Esophagus mucosa (tissue), 1 donor: ENCODE data around the gene NOS2. TPM values are rescaled to one million over a fixed set of nuclear protein-coding genes. Genes with fewer than 3 reads are reported as not detected.

Experiments used
- ATAC-seq: fragments of 200-7000 bp; cut with Tn5 transposase; one replicate; pipeline ENCODE4 v1.9.1; 2020
- total RNA-seq: library from RNA; stranded (reverse); gene quantifications from one replicate; pipeline ENCODE4 v1.2.4, GENCODE V29; 2023
- donor health status: DM: yes; HTN: yes; CAD: no.

The NOS2 gene
- total RNA-seq, 1 donor from 2014 or later: not detected

DNA sequence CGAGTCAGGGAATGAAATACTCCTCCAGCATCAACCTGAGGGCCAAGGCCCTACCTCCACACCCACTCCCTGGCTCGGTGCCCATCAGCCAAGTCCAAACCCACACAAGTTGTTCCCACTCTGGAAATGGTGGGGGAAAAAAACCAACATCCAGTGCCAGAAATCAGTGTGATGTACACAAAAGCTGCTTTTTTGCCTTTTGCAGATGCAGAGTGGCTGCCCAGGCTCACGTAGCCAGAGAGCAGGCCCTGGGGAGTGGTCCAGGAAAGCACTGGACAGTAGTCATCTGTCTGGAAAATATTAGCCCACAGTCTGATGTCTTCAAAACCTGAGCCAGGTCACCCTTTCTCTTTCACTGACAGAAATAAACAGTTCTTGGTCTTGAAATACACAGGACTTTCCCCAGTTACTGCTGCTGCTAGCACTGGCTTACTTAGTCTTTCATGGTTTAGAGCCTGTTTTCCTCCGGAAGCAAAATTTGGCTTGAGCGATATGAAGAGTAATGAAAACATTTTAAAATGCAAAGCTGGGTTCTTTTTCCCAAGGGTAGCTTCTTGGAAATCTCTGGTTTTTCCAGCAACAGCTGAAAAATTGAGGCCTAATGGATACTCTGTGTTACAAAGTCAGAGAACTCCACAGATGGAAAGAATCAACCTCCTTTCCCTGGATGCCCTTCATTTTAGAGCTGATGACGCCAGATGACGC, 18.2 kb upstream of the NOS2 start:
- ATAC-seq: no peak

- ATAC-seq: no peak
Measured at GRCh38 chr17:27817731-27818130, 17.4 kb upstream of the NOS2 start.

- no peak for ATAC-seq
Measured at GRCh38 chr17:27816946-27817345, 16.6 kb upstream of the NOS2 start.

- ATAC-seq: peak; percentile 77
Measured at GRCh38 chr17:27811961-27812360, 11.6 kb upstream of the NOS2 start.

DNA sequence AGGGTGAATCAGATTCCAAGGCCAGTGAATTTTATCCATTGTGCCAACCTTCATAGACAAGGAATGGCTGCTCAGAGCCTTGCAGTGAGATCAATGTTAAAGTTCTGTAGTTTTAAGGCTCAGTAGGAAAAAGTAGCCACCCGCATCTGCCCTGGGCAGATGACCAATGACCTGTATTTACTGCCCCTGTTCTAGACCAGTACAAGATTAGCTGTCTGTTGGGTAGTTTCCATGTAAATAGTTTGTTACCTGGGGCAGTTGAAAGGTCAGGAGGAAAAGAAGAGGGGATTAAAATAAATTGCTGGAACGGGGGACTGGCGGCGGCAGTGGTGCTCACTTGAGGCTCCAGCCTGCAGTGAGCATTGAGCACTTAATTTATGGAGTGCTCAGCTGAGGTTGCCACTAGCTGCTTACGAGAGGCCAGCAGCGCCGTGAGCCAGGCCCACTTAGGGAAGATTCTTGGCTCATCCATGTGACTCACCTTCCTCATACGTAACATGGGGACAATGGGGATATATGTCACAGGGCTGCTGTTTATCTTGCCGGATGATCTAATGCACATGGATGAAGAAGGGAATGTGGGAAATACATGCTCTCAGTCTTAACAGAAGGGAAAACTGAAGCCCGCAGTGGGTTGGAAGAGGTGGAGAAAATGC, 10.7 kb upstream of the NOS2 start:
- peak; percentile 74 for ATAC-seq

DNA sequence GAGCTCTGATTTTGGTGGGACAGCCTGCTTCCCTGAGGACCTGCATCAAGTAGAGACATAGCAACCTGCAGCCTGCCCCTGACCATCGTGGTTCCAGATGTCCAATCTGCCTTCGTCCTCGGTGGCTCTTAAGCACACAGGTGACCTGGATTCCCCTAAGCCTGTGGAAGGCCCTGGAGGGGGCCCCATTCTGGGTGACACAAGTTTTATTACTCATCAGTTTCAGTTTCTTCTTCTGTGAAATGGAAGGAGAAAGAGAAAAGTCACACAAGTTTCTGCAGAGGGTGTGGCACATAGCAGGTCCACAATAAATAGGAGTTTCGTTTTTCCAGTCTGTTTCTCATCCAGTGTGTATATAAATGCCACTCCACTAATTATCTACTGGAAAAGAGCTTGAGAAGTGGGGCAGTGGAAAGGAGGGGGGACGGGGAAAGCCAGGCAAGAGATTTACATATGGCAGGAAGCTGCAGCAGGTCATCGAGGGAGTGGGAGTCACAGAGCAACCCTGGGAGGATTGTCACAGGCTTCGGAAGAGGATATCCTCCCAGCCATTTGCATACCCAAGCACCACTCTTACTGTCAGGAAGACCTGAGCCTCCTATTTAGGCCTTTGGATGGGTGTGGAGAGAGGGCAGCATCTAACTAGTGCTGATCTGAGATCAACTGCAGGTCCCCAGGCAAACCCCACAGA, 10.0 kb upstream of the NOS2 start:
- no peak for ATAC-seq

- ATAC-seq: no peak
Measured at GRCh38 chr17:27809555-27809954, 9.2 kb upstream of the NOS2 start.

DNA sequence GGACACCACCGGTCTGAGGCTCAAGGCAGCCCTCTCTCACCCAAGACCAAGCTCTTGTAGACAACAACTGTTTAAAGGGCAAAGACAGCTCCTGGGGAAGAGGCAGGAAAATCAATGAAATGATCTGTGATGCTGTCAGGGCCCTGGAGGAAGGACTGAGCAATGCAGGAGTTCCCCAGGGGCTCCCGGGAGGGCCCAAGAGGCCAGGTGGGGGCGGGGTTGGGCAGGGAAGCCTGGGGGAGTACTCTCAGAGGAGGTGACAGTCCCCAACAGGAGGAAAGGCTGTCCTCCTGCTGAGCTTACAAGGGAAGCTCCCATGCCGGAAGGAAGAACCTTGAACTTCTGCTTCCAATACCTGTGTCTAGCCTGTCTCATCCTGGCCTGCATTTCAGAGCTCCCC, 8.3 kb upstream of the NOS2 start:
- ATAC-seq: no peak

DNA sequence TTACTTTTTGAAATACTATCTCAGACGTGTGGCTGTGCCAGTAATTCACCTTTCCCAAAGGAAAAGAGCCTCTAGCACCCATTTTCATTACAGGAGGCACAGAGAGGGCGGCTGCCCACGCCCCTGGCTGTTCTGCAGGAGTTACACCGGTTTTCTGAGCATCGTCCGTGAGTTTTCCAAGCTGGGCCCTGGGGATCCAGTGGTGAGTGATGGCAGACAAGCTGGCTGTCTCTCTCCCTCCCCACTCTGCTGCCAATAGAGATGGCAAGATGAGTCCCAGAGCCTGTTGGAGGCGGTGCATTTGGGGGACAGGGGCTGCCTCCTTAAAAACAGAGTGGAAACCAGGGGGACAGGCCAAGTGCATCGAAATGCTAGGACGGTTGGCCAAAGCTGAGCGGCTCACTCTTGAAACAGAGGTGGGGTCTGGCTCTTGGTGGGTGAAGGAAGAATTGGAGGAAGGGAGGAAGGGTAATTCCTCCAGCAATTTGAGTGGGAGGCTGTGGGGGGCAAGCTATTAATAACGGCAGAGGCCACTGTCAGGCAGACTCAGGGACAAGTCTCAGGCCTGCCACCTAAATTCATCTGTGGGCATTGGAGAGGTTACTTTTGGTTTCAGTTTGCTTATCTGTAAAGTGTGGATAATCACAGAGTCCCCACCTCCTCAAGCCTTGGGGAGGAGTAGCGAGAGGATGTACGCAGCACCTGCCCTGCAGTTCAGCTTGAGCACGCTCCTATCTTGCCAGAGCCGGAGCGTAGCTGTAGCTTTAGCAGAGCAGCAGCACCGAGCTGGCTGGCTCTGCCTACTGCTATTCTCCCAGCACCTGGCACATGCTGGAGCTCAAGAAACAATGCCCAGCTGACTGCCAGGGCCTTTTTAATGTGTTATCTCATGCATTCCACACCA, 7.5 kb upstream of the NOS2 start:
- peak; percentile 34 for ATAC-seq

DNA sequence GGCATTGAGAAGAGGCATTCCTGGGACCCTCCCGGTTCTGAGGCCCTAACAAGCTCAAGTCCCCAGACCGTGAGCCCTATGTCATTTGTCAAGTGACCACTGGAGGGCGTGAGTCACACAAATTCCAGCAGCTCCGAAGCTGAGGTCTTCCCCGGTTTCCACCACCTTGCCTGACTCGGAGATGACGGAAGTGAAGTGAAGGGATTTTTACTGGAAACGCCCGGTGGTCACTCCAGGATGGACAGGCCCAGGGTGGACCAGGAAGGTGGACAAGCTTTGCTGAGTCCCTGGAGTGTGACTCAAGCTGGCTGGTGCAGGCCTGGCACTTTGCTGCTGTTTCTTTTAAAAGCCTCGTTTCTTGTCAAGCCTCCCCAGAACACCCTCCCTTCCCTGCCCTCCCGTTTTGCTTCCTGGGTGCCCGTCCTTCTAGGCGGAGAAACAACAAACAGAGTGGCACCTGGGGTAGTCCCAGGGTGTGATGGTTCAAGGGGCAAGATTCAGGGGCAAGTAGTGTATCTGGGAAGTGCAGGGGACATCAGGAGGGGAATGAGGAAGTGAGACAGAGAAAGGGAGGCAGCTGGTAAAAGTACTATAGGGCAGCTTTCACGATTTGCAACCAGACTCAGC, 5.3 kb upstream of the NOS2 start:
- peak; percentile 86 for ATAC-seq

DNA sequence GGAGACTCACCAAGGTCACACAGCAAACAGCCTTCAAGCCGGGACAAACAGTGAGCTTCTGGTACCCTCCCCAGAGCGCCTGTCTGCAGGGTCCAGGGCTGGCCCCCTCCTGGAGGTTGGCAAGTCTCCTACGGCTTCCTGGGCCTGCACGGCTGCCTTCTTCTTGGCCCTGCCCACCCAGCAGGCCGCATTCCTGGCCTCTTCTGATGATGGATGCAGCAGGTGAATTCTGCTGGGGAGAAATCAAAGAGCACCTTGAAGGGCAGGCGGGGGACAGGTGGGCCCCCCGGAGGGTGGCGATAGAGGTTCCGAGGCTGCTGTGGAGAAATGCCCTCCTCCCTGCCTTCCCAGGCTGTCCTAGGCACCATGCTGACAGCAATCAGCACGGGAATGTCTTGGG, 3.8 kb upstream of the NOS2 start:
- no peak for ATAC-seq

DNA sequence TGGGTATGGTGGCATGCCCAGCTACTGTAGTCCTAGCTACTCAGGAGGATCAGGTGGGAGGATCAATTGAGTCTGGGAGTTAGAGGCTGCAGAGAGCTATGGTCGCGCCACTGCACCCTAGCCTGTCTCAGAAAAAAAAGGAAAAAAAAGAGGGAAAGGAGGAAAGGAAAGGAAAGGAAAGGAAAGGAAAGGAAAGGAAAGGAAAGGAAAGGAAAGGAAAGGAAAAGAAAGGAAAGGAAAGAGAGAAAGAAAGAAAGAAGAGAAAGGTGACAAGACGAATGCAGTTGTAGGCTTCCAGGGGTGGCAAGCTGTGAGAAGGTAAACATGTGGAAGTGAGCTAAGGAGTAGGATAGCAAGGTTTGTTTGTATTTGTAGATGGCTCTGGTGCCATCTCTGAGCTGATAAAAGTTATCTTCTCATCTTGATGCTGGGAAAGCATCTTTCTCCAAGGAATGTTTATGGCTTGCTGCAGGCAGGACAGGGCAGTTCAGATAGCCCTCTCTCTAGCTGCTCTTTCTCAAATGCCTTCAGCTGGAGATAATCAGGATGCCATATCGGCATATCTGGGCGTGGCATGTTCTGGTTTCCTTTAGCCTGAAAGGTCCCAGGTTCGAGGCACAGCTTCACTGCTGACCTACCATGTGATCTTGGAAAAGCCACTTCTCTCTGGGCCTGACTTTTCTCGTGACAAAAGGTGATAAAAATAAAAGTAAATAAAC, 2.8 kb upstream of the NOS2 start:
- ATAC-seq: no peak

DNA sequence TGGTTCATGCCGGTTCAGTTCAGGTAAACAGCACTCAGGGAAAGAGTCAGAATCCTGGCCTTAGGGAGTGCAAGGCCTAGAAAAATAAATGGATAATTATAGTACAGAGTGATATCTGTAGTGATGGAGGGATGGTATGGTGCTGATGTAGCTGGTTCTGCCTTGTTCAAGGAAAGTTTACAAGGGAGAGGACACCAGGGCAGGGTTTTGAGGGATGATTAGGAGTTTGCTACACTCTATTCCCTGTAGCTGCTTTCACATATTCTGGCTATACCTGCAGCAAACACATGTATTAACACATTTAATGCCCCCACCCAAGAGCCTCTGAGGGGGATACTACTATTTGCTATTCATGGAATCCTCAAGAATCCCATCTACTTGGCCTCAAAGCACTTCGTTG, 1.7 kb upstream of the NOS2 start:
- ATAC-seq: no peak

DNA sequence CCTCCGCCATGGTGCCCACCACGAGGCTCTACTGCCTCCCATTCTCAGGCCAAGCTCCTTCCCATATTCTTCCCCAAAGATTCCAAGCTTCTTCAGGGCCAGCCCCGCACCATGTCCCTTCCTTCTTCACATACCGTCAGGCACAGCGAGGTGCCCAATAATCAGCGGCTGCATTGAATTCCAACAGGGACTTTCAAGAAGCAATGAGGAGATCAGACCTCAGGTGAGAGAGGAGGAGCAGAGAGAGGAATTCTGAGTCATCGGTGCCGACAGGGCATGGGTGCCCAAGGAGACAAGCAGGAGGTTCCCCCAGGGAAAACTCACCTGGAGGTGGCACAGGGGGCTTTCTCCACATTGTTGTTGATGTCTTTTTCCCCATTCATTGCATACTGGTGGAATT, 2.0 kb downstream of the NOS2 start:
- ATAC-seq: no peak

DNA sequence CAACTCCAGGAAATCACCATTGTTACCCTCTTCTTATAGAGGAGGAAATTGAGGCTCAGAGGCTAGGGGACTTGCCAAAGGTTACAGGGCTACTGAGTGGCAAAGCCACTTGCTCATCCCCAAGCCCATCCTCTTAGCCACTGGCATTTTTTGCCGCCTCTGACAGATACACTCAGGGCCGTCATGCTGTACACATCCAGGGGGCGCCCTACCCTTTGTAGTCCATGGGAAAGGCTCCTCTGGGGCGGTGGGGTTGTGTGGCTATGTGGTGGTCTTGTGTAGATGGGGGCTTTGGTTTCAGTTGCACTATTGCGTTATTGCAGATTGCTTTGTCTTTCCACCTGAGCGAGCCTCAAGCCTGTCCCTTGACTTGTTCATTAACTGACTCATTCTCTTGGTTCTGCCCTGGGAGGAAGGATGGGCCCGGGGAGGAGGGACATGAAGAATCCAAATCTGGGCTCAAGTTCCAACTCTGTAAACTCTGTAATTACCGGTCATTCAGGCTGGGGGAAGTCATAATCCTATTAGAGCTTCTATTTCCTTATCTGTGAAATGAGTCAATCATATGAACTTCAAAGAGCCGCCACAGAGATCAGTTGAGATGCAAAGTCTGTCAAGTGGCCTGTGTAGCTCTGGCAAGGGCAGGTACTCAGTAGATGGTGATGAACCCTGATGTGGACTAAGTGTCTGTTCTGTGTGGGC, 2.8 kb downstream of the NOS2 start:
- ATAC-seq: peak; percentile 79

DNA sequence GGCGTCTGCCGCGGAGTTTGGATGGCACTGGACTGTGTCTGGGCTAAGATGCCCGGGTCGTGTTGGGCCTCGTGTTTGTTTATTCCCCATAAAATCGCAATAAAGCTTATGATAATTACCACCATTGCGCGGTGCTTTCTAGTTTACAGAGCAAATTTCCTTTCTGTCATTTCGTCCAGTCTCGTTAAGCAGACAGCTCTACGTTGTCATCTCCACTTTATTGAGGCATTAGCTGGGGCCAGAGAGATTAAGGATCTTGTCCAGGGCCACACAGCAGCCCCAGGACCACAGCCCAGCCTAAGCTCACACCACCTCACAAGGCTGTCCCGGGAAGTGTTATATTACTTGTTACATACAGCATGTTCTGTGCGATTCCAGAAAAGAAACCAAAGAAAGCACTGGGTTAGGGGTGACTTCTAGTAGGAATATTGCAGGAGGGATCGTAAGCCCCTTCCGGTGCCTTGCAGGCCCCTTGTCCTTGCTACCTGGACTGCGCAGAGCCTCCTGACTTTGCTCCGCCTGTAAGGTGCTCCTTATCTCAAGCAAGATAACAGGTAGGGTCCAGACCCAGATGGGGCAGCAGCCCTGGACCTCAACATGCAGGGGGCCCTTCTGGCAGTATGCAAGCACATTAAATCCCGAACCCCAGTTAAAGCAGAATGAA, 6.3 kb downstream of the NOS2 start:
- ATAC-seq: no peak

DNA sequence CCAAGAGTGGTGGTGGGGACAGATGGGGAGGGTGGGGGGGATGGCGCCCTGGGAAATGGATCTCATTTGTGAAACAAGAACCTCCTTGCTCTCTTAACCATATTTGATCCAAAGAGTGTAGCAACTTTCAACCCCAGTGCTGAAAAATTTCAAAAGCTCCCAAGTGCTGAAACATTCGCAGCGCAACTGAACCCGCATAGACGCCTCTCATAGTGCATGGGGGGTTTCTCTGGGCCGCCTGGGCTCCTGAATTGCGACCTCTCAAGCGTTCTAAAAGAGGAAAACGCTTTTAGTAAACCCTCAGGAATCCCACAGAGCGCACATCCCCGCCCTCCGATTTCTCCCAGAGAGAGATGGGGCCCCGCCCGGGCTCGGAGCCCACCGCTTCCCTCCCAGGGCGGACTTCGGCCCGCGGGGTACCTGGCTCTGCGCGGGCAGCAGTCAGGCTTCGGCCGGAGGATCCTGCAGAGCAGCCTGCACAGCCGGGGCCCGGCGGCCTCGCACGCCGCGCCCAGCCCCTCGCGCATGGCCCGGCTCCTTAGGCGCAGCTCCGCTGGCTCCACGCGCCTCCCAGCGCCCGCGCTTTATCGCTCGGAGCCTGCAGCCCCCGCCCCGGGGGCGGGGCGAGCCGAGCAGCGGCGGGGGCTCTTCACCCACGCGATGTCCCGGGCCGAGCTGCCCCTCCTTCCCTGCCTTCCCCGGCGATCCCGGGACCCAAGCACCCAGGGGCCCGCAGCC, 7.0 kb downstream of the NOS2 start:
- no peak for ATAC-seq

DNA sequence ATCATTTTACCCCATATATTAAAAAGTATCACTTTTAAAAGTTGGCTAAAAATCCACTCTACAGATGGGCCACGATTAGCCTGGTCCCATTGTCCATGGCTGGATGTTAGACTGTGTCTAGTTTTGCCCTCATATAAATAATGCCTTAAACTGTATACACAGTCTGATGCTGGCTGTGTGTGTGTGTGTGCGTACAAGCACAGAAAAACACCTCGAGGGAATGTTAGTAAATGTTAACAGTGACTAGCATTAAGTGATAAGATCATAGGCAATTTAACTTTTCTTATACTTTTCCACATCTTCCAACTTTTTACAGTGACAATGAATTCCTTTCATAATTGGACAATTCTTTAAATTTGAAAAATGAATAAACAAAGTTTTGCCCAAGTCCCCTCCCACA, 8.2 kb downstream of the NOS2 start:
- no peak for ATAC-seq

GRCh38 chr17:27788919-27789318, 11.4 kb downstream of the NOS2 start:
- no peak for ATAC-seq
